ACHN (cell line): ENCODE measurements around the gene DNAH12.
"Not testable (repeated sequence)": the region's sequence is repeated elsewhere in the genome, so short reads cannot be mapped to it uniquely, and the experiment has no call there.

ENCODE experiments used
- DNase-seq: peaks from one replicate; pipeline ENCODE4 v3.0.0-alpha.2; 2015
- in situ Hi-C: cut with HindIII; loops from 2 replicates; pipeline ENCODE4 v1.10.0; 2017; ENCODE audit warnings: low sequenced_read_pairs, low pct_ligation_motif_present, low pct_unique_long_range_greater_than_20kb

The DNAH12 gene

DNA sequence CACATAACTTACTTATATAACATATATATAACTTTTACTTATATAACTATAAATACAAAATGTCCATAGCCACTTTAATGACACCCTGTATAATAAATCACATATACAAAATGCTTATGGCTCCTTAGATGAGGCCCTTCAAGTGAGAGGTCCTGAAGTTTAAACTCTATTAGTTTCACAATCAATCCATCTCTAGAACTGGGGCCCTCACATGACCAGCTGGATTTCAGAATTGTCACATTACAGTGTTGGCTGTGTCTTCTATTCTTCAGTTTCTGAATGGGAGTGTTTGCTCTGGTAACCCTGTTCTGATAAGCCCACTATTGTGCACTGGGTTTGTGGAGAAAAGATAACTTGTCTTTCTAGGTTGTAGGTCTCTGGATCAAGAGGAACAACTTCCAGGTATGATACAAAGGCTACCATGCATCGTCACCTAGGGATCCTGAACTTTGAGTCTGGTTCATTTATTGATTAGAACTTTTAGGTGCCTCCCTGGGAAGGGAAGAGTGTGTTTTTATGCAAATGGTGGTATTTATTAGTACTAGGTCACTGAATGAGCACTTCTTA lies 107.9 kb downstream of the DNAH12 start:
- no peak for DNase-seq
- in situ Hi-C loops, result no loop called here

GRCh38 chr3:57434041-57434440 lies 110.1 kb downstream of the DNAH12 start:
- DNase-seq, result peak; percentile 50
- in situ Hi-C loops, result no loop called here

DNA sequence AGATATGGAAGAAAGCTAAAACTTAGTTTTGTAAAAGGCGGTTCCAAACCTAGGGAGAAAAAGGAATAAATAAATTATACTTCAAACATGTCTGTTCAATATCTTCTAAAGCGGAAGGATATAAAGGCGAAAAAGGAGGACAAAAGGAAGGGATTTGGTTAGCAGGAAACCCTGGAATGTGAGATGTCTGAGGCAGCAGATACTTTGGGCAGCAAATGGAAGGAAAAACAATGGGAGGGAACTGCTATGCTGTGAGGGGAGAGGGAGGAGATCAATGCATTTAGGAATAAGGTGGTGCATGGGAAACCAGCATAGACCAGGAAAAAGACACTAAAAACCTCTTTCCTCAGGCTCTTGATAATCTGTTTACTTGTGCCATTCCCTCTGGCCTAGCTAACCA lies 120.8 kb downstream of the DNAH12 start:
- in situ Hi-C loops, result no loop called here
- no peak for DNase-seq

- no peak for DNase-seq
- in situ Hi-C loops, result no loop called here
Observed at GRCh38 chr3:57421336-57421735, 122.8 kb downstream of the DNAH12 start.

DNA sequence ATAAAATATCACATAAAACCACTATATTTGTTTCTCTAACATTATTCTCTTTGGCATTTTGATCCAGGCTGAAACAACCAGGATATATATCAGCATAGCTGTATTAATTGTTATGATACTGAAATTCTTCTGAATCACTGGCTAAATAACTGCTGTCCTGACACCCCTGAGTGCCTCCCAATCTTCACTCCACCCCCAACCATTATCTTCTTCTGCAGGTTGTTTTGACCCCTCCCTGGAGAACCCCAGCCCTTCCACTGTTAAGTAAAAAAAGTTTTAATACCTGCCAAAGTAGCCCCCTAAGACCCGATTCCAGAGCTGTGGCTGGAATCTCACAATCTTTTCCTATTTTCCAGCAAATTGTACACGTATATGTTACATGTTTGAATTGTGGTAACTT lies 124.1 kb downstream of the DNAH12 start:
- in situ Hi-C loops, result no loop called here
- no peak for DNase-seq

DNA sequence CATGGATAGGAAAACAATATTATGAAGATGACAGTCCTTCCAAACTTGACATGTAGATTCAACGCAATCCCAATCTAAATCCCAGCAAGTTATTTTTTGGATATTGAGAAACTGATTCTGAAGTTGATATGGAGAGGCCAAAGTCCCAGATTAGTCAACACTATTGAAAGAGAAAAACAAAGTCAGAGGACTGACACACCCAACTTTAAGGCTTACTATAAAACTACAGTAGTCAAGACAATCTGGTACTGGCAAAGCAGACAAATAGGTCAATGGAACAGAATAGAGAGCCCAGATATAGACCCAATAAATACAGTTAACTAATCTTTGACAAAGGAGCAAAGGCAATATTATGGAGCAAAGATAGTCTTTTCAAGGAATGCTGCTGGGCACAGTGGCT lies 132.4 kb downstream of the DNAH12 start:
- DNase-seq, result no peak
- in situ Hi-C loops, result no loop called here

- no peak for DNase-seq
- in situ Hi-C loops, result no loop called here
Observed at GRCh38 chr3:57409471-57409870, 134.7 kb downstream of the DNAH12 start.

DNA sequence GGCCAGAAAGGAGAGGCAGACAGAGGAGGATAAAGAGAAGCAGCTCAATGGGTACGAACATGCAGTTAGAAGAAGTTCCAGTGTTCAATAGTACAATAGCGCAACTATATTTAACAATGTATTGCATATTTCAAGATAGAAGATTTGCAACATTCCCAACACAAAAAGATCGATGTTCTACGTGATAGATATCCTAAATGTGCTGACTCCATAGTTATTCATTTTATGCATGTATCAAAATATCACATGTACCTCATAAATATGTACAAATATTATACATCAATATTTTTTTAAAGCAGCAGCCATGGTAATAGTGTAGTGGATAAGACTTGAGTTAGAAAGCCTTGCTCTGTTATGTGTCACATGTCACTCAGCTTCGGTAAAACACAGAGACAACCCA lies 141.5 kb downstream of the DNAH12 start:
- no peak for DNase-seq
- in situ Hi-C loops, result no loop called here

DNA sequence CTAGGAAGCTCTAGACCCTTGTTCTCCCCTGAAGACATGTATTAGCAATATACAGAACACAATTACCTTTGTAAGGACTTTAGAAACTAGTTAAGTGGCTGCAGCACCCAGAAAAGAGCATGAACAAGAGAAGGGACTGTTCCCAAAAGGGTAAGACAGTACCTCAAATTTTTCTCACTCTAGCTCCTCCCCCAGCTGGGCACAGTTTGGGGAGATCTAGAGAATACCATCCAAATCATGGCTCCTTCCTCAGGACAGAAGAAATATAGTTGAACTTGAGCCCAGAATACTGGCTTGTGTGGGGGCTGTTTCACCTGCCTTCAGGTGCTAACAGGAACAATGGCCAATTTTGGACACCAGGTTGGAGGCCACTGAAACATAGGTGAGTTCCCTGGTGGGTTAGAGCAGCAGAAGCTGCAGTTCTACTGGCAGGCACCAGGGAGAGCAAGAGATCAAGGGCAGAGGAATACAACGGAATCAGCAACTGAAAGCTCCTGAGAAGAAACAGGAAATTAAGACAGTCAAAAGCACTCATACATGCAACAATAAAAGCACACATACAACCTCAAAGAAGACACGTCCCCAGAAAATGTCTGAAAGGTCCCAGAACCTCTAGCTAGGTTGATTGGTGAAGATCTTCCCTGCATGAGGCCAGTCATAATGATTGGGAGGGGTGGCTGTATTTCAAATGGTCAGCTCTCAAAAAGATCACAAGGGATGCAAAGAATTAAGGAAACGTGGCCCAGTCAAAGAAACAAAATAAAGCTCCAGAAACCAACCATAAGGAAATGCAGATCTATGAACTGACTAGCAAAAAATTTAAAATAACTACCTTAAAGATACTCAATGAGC lies 146.7 kb downstream of the DNAH12 start:
- DNase-seq, result peak; percentile 60
- in situ Hi-C loops, result no loop called here

- in situ Hi-C loops, result no loop called here
- DNase-seq, result no peak
Observed at GRCh38 chr3:57393977-57394376, 150.2 kb downstream of the DNAH12 start.

DNA sequence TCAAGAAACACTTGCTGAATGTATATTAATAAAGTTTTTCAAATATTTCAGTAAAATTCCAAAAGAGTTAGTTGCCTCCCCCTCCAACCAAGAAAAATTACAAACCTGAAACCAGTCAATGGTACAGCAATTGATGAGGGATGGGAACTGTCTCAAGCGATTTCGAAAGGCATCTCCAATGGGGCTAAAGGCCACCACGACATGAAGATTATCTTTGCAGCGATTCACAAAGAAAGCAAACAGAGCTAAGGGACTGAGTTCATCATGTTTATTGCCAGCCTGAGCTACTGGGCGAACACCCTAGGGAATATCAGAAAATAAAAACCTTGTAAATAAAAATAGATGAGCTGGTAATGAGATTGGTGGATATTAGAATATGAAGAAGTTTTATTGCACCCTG lies 152.4 kb downstream of the DNAH12 start:
- in situ Hi-C loops, result no loop called here
- DNase-seq, result no peak

DNA sequence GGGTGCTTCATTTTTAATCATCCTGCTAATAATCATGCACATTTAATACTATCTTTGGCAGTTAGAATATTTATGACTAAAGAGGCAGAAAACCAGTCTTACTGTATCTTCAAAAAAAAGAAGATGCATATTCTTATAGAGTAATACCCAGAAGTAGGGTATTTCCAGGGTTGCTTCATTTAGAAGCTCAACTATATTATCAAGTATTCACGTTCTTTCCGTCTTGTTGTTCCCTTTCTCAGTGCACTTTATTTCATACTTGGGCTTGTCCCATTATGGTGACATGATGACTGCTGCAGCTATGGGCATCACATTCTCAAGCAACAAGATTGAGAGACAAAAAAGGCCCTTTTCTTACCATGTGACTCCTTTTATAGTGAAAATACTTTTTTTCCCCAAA lies 154.9 kb downstream of the DNAH12 start:
- no peak for DNase-seq
- in situ Hi-C loops, result no loop called here

GRCh38 chr3:57386307-57386706 lies 157.8 kb downstream of the DNAH12 start:
- in situ Hi-C loops, result no loop called here
- DNase-seq, result no peak

GRCh38 chr3:57385498-57385897 lies 158.6 kb downstream of the DNAH12 start:
- in situ Hi-C loops, result no loop called here
- no peak for DNase-seq

DNA sequence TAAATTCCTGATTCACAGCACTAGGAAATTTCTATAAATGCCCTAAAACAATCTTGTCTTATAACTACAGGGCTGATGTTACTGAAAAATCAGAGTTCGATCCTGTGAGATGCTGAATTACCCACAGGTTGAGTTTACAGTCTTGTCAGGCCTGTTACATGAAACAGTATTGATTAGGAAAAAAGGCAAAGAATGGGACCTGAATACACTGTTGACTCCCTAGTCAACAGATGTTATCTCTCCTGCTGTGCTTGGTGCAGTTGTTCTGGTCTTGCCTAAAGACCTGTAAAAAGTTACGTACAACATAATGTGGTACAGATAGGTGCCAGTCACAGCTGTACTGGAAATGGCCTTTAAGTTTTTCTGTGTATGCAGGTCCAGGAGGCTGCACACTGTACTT lies 160.3 kb downstream of the DNAH12 start:
- in situ Hi-C loops, result no loop called here

DNA sequence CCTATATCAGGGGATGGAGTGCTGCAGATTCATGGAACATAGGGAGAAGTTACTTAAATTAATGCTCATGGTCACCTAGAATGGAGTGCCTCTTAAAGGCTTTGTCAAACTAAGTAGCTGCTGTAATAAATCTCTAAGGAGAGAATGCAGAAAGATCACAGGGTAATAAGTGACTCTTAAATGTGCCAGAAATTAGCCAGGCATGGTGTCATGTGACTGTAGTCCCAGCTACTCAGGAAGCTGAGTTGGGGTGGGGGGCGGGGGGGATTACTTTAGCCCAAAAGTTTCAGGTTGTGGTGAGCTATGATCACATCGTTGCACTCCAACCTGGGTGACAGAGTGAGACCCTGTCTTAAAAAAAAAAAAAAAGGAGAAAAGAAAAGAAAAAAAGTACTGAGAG lies 160.7 kb downstream of the DNAH12 start:
- in situ Hi-C loops, result no loop called here
- DNase-seq, result peak; percentile 25

More for the DNA sequence above, 160.3 kb downstream of the DNAH12 start:
- no peak for DNase-seq

GRCh38 chr3:57382933-57383332 lies 161.2 kb downstream of the DNAH12 start:
- in situ Hi-C loops, result no loop called here
- DNase-seq, result peak; percentile 51

DNA sequence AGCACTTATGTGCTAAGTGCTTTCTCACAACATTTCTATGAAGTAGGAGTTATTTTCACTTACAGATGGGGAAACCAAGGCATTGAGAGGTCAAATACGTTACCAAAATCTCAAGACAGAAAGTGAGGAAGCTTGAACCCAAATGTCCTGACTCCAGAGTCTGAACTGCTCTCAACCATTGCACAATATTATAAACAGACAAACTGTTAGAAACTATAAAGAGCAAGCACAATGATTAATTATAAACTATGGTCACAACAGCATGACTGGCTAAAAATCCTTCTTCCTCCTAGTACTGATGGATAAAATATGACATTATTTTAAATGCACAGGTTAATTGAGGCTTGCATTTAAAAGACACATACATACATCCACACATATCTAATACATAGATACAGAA lies 173.8 kb downstream of the DNAH12 start:
- in situ Hi-C loops, result no loop called here
- DNase-seq, result no peak

DNA sequence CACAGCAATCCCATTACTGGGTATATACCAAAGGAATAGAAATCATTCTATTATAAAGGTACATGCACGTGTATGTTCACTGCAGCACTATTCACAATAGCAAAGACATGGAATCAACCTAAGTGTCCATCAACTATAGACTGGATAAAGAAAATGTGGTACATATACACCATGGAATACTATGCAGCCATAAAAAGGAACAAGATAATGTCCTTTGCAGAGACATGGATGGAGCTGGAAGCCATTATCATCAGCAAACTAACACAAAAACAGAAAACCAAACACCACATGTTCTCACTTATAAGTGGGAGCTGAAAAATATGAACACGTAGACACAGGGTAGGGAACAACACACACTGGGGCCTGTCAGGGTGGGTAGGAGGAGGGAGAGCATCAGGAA lies 179.1 kb downstream of the DNAH12 start:
- DNase-seq, in situ Hi-C loops: not testable (repeated sequence)

GRCh38 chr3:57356275-57356674 lies 187.9 kb downstream of the DNAH12 start:
- DNase-seq, in situ Hi-C loops: not testable (repeated sequence)
